HepG2 (cell line): ENCODE data around the gene ETV2. TPM values are rescaled to one million over a fixed set of nuclear protein-coding genes. Genes with fewer than 3 reads are reported as not detected.
A peak's percentile ranks its signal among the peaks of the same experiment; 100 is the strongest.

ENCODE experiments used
- CBX5 ChIP-seq: sonication (generic); formaldehyde crosslinking; IDR thresholded peaks from 2 replicates; pipeline ENCODE4 v1.4.0; 2020; ENCODE audit warnings: missing genetic modification reagents, borderline replicate concordance
- E2F2 ChIP-seq: sonication (generic); formaldehyde crosslinking; IDR thresholded peaks from 2 replicates; pipeline ENCODE4 v1.4.0; 2020; ENCODE audit warnings: missing genetic modification reagents, borderline replicate concordance
- GLMP ChIP-seq: sonication (generic); formaldehyde crosslinking; IDR thresholded peaks from 2 replicates; pipeline ENCODE4 v1.9.0; 2021; ENCODE audit warnings: missing genetic modification reagents, mild to moderate bottlenecking, borderline replicate concordance
- GTF2F1 ChIP-seq: fragments of 150-350 bp; IDR thresholded peaks from 2 replicates; pipeline ENCODE4 v1.6.1; 2014; ENCODE audit warnings: low read length
- MAZ ChIP-seq, 2 experiments: sonication (generic) in 1 of 2; formaldehyde crosslinking in 1 of 2; IDR thresholded peaks; 2 replicates each; pipeline versions ENCODE4 v1.5.0 to v1.6.1; 2012 to 2020; ENCODE audit warnings: low read depth in 2 of 2, mild to moderate bottlenecking in 2 of 2, borderline replicate concordance in 1 of 2, improper control_type of control experiment in 1 of 2, low read length in 1 of 2, missing genetic modification reagents in 1 of 2, moderate library complexity in 1 of 2
- NRL ChIP-seq: sonication (generic); formaldehyde crosslinking; IDR thresholded peaks from 2 replicates; pipeline ENCODE4 v1.5.0; 2020; ENCODE audit warnings: missing genetic modification reagents, mild to moderate bottlenecking, moderate library complexity, borderline replicate concordance
- SIX1 ChIP-seq: sonication (generic); formaldehyde crosslinking; IDR thresholded peaks from 2 replicates; pipeline ENCODE4 v1.4.0; 2020; ENCODE audit warnings: missing genetic modification reagents, borderline replicate concordance
- SP4 ChIP-seq: sonication (generic); formaldehyde crosslinking; IDR thresholded peaks from 2 replicates; pipeline ENCODE4 v1.8.1; 2023; ENCODE audit warnings: mild to moderate bottlenecking, missing genetic modification reagents
- ZBTB20 ChIP-seq: sonication (generic); formaldehyde crosslinking; IDR thresholded peaks from 2 replicates; pipeline ENCODE4 v1.8.1; 2023; ENCODE audit warnings: missing genetic modification reagents, low read depth, mild to moderate bottlenecking, borderline replicate concordance
- ZBTB44 ChIP-seq: sonication (generic); formaldehyde crosslinking; IDR thresholded peaks from 2 replicates; pipeline ENCODE4 v1.4.0; 2020; ENCODE audit warnings: missing genetic modification reagents
- ZBTB7B ChIP-seq: sonication (generic); formaldehyde crosslinking; IDR thresholded peaks from 2 replicates; pipeline ENCODE4 v1.4.0; 2020; ENCODE audit warnings: missing genetic modification reagents
- ZIK1 ChIP-seq: sonication (generic); formaldehyde crosslinking; IDR thresholded peaks from 2 replicates; pipeline ENCODE4 v1.5.0; 2020; ENCODE audit warnings: mild to moderate bottlenecking, low read depth, missing genetic modification reagents, borderline replicate concordance
- ZNF205 ChIP-seq: IDR thresholded peaks from 2 replicates; pipeline ENCODE4 v1.6.1; 2018; ENCODE audit warnings: missing biosample characterization, missing genetic modification reagents
- ZNF331 ChIP-seq: sonication (generic); formaldehyde crosslinking; IDR thresholded peaks from 2 replicates; pipeline ENCODE4 v1.4.0; 2020; ENCODE audit warnings: missing genetic modification reagents
- ZNF615 ChIP-seq: sonication (generic); formaldehyde crosslinking; IDR thresholded peaks from 2 replicates; pipeline ENCODE4 v1.5.0; 2020; ENCODE audit warnings: mild to moderate bottlenecking, missing genetic modification reagents, borderline replicate concordance
- ZNF672 ChIP-seq: sonication (generic); formaldehyde crosslinking; IDR thresholded peaks from 2 replicates; pipeline ENCODE4 v1.8.1; 2022; ENCODE audit warnings: missing genetic modification reagents
- ZNF747 ChIP-seq: sonication (generic); formaldehyde crosslinking; IDR thresholded peaks from 2 replicates; pipeline ENCODE4 v1.8.1; 2023; ENCODE audit warnings: missing genetic modification reagents, mild to moderate bottlenecking, borderline replicate concordance
- polyA plus RNA-seq, 8 experiments: library from polyadenylated mRNA; depleted of rRNA in 3 of 8; stranded (reverse) in 7 of 8; unstranded in 1 of 8; fragments of >200 nt; fragmentation: Illumina TruSeq in 4 of 8; extraction: Trizol in 4 of 8; gene quantifications; 2 replicates each; pipeline versions ENCODE4 v1.2.1 to v1.2.3, GENCODE V29; 2011 to 2016; ENCODE audit warnings: low read depth in 4 of 8, missing spikeins in 1 of 8, mixed read lengths in 1 of 8; ENCODE audit not compliant: insufficient read depth in 1 of 8
- total RNA-seq, 5 experiments: library from RNA; depleted of rRNA; stranded (reverse); fragments of >200 nt; fragmentation: Illumina TruSeq; extraction: Trizol; gene quantifications; 2 replicates each; pipeline ENCODE4 v1.2.3, GENCODE V29; 2016; ENCODE audit warnings: low read depth in 1 of 5
- TF ChIP-seq, protein P1 (sequence below): sonication (generic); formaldehyde crosslinking; IDR thresholded peaks from 2 replicates; pipeline ENCODE4 v1.4.0; 2020; ENCODE audit warnings: missing genetic modification reagents; ENCODE audit errors: not compliant biosample characterization

The ETV2 gene
- total and polyA plus RNA-seq, 2 of the 13 experiments (the other 11 are each of a cell fraction or from before 2014, with no cell fraction given), result 0.07 to 0.20 TPM

DNA sequence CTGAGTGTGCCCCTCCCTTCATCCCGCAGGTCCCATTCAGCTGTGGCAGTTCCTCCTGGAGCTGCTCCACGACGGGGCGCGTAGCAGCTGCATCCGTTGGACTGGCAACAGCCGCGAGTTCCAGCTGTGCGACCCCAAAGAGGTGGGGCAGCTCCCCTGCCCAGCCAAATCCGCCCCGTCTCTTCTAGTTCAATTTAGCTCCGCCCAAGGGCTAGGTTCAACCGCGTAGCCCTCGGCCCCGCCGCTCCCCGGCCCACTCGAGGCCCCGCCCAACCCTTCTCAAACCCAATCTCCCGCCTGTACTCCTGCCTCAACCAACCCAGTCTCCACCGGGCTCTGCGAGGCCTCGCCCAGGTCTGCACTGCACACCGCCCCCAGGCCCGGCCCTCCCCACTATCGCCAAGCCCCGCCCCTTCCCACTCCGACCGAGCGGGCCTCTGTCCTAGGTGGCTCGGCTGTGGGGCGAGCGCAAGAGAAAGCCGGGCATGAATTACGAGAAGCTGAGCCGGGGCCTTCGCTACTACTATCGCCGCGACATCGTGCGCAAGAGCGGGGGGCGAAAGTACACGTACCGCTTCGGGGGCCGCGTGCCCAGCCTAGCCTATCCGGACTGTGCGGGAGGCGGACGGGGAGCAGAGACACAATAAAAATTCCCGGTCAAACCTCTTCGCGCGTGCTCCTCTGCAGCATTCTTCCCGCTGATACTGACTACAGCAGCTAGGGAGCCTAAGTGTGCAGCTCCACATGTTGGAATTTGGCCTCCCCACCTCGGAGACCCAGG, 2.9 kb downstream of the ETV2 start (continued):
- TF ChIP-seq ZNF615 (CRISPR knock-in tag) (no peak), ZNF747 (CRISPR knock-in tag) (peak; percentile 11), NRL (CRISPR knock-in tag) (no peak), SIX1 (CRISPR knock-in tag) (no peak), ZBTB7B (CRISPR knock-in tag) (no peak), SP4 (CRISPR knock-in tag) (peak; percentile 78), ZIK1 (CRISPR knock-in tag) (no peak), MAZ (IDR thresholded peaks at IDR 0.05; ENCODE audit: borderline replicate concordance, low read depth, low read length) (no peak; the same call in 1 of the 2 replicates), MAZ (CRISPR knock-in tag; IDR thresholded peaks at IDR 0.05; ENCODE audit: low read depth) (peak; percentile 37; the same call in 1 of the 2 replicates), ZNF672 (CRISPR knock-in tag) (no peak), GTF2F1 (no peak), ZBTB20 (CRISPR knock-in tag) (no peak), GLMP (CRISPR knock-in tag) (no peak), CBX5 (CRISPR knock-in tag) (no peak), ZBTB44 (CRISPR knock-in tag) (no peak), E2F2 (CRISPR knock-in tag) (no peak), ZNF331 (CRISPR knock-in tag) (no peak; the same call in 1 of the 2 replicates), ZNF205 (CRISPR knock-in tag) (no peak)
- TF ChIP-seq, protein P1, sequence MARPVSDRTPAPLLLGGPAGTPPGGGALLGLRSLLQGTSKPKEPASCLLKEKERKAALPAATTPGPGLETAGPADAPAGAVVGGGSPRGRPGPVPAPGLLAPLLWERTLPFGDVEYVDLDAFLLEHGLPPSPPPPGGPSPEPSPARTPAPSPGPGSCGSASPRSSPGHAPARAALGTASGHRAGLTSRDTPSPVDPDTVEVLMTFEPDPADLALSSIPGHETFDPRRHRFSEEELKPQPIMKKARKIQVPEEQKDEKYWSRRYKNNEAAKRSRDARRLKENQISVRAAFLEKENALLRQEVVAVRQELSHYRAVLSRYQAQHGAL (CRISPR knock-in tag), result no peak
